ENCODE measurements around the gene GTF2H2.
"Not testable (repeated sequence)": the region's sequence is repeated elsewhere in the genome, so short reads cannot be mapped to it uniquely, and the experiment has no call there.

Gene GTF2H2

GRCh38 chr5:71013575-71013974 lies 53.9 kb downstream of the GTF2H2 start:
- no peaks in the 10 kb centered on the region for H3K27me3 ChIP-seq (ENCODE audit: control insufficient read depth, insufficient read depth, low read length, poor library complexity, severe bottlenecking)
- H3K36me3 ChIP-seq (ENCODE audit: control insufficient read depth, insufficient read depth, low read length): no peaks in the 10 kb centered on the region
- no peak overlapping the region for H3K4me3 ChIP-seq (ENCODE audit: insufficient read depth, low read depth, low read length)
- WGBS, 2 experiments: 90 to 92% methylated on average over 12 of the region's 12 CpGs
- H3K9me3 ChIP-seq (ENCODE audit: control insufficient read depth, low read length): no peaks in the 10 kb centered on the region
- no peak overlapping the region for H3K27ac ChIP-seq (ENCODE audit: insufficient read depth, low read depth, low read length, poor library complexity, severe bottlenecking)
- no peaks in the 10 kb centered on the region for H3K4me1 ChIP-seq (ENCODE audit: control insufficient read depth, insufficient read depth, low read length)

- Histone ChIP-seq H3K4me1 (ENCODE audit: control insufficient read depth, insufficient read depth, low read length) (no peaks in the 10 kb centered on the region), H3K27me3 (ENCODE audit: control insufficient read depth, insufficient read depth, low read length, poor library complexity, severe bottlenecking) (no peaks in the 10 kb centered on the region), H3K9me3 (ENCODE audit: control insufficient read depth, low read length) (no peaks in the 10 kb centered on the region), H3K4me3 (ENCODE audit: insufficient read depth, low read depth, low read length) (no peak overlapping the region), H3K27ac (ENCODE audit: insufficient read depth, low read depth, low read length, poor library complexity, severe bottlenecking) (no peak overlapping the region), H3K36me3 (ENCODE audit: control insufficient read depth, insufficient read depth, low read length) (no peaks in the 10 kb centered on the region)
- WGBS, 2 experiments: 92 to 94% methylated on average over 7 to 8 of the region's 8 CpGs
Observed at GRCh38 chr5:71011194-71011792, 56.2 kb downstream of the GTF2H2 start.

GRCh38 chr5:71006983-71007382 lies 60.5 kb downstream of the GTF2H2 start:
- not testable (repeated sequence) for H3K4me3 ChIP-seq (ENCODE audit: insufficient read depth, low read depth, low read length); H3K36me3 ChIP-seq (ENCODE audit: control insufficient read depth, insufficient read depth, low read length); H3K4me1 ChIP-seq (ENCODE audit: control insufficient read depth, insufficient read depth, low read length); H3K27ac ChIP-seq (ENCODE audit: insufficient read depth, low read depth, low read length, poor library complexity, severe bottlenecking); H3K9me3 ChIP-seq (ENCODE audit: control insufficient read depth, low read length); H3K27me3 ChIP-seq (ENCODE audit: control insufficient read depth, insufficient read depth, low read length, poor library complexity, severe bottlenecking)
- 75 to 86% methylated on average over 2 of the region's 7 CpGs for WGBS, 2 experiments
